ENCODE results near the gene MPG. TPM values are rescaled to one million over a fixed set of nuclear protein-coding genes. Genes with fewer than 3 reads are reported as not detected.

MPG gene
- total RNA-seq, 1 experiment from 2014 or later: 332 TPM

GRCh38 chr16:50769-51591, 27.0 kb upstream of the MPG start:
- DNase-seq (ENCODE audit: low spot score): no peak

- peak; percentile 99 for DNase-seq (ENCODE audit: low spot score)
These were observed 24.4 kb upstream of the MPG start, which contains the start of the genes POLR3K and SNRNP25 for GRCh38 chr16:53346-54236. TSS of gene POLR3K (minus strand) at chr16:53608. CDS start at chr16:53586, 22 bp downstream. TSS of gene SNRNP25 (plus strand) at chr16:53828. CDS start at chr16:54017, 189 bp downstream.

- DNase-seq (ENCODE audit: low spot score): no peak
These were observed 23.8 kb upstream of the MPG start for GRCh38 chr16:54237-54581.

- DNase-seq (ENCODE audit: low spot score): no peak
These were observed 22.4 kb upstream of the MPG start for GRCh38 chr16:55571-56136.

GRCh38 chr16:56231-56927, 21.6 kb upstream of the MPG start:
- DNase-seq (ENCODE audit: low spot score): no peak

GRCh38 chr16:57711-58110, 20.3 kb upstream of the MPG start:
- no peak for DNase-seq (ENCODE audit: low spot score)

- no peak for DNase-seq (ENCODE audit: low spot score)
These were observed 19.3 kb upstream of the MPG start for GRCh38 chr16:58491-59439.

- DNase-seq (ENCODE audit: low spot score): no peak
These were observed 18.5 kb upstream of the MPG start for GRCh38 chr16:59440-60059.

GRCh38 chr16:60166-60565, 17.9 kb upstream of the MPG start:
- no peak for DNase-seq (ENCODE audit: low spot score)

GRCh38 chr16:60929-61878, 16.8 kb upstream of the MPG start:
- DNase-seq (ENCODE audit: low spot score): no peak

- DNase-seq (ENCODE audit: low spot score): no peak
These were observed 16.1 kb upstream of the MPG start for GRCh38 chr16:61879-62281.

GRCh38 chr16:62283-62967, 15.6 kb upstream of the MPG start:
- no peak for DNase-seq (ENCODE audit: low spot score)

- no peak for DNase-seq (ENCODE audit: low spot score)
These were observed 15.0 kb upstream of the MPG start for GRCh38 chr16:62968-63391.

GRCh38 chr16:63466-63865, 14.6 kb upstream of the MPG start:
- no peak for DNase-seq (ENCODE audit: low spot score)

GRCh38 chr16:63998-64913, 13.8 kb upstream of the MPG start:
- no peak for DNase-seq (ENCODE audit: low spot score)

- DNase-seq (ENCODE audit: low spot score): no peak
These were observed 13.1 kb upstream of the MPG start for GRCh38 chr16:64914-65255.

- peak; percentile 84 for DNase-seq (ENCODE audit: low spot score)
These were observed 12.3 kb upstream of the MPG start for GRCh38 chr16:65745-66144.

All from HT-29 (cell line).